Activated CD4-positive, alpha-beta T cell treated with anti-CD3 and anti-CD28 coated beads, Interleukin-2, Interleukin-6, amounts not matched to agents 100 ng/mL and 50 ng/mL, durations not matched to agents 16 hours and 8 hours (primary cell): ENCODE data around the gene TEX19.

Source experiments
- DNase-seq: peaks from one replicate; pipeline ENCODE4 v3.0.0-alpha.2; 2020

Gene TEX19

GRCh38 chr17:82391496-82392066 lies 32.5 kb downstream of the TEX19 start:
- no peak for DNase-seq

GRCh38 chr17:82392209-82392920 lies 33.3 kb downstream of the TEX19 start:
- DNase-seq = no peak

- DNase-seq = no peak
Measured at GRCh38 chr17:82392941-82393340, 33.9 kb downstream of the TEX19 start.

DNA sequence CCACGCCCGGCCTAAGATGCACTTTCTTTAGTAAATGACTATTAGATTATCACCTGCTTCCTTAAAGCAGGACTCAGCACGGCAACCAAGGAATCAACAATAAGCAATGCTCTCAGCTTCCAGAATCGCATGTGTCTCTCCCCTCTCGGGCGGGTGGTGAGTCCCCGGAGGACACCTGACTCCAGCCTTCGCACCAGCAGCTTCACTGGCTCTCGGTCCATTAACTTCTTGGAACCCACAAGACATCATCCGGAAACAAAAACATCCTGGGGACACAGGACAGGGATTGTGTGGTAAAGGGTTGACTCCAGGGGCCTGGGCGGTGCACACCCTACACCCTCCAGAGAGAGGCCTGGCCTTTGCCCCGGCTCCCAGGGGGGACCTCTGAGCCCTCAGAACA lies 35.2 kb downstream of the TEX19 start:
- DNase-seq = no peak

- no peak for DNase-seq
Measured at GRCh38 chr17:82396601-82397435, 37.8 kb downstream of the TEX19 start.

GRCh38 chr17:82397449-82398335 lies 38.6 kb downstream of the TEX19 start:
- no peak for DNase-seq

DNA sequence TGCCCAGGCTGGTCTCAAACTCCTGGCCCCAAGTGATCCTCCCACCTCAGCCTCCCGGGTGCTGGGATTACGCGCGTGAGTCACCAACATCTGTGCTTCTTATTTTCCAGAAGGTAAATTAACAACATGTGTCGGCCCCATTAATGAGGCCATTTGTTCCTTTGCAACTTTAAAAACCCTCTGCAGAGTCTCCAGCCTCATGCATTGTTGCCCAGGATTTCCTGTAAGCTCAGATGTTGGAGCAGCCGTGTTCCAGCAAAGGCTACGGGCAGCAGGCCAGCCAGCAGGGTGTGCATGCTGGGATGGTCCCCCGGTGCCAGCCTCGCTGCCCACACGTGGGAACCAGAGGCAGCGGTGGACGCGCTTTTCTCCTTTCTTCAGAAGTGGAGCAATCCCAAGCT lies 40.0 kb downstream of the TEX19 start:
- no peak for DNase-seq

- no peak for DNase-seq
Measured at GRCh38 chr17:82399601-82400101, 40.6 kb downstream of the TEX19 start.

- no peak for DNase-seq
Measured at GRCh38 chr17:82400206-82400605, 41.2 kb downstream of the TEX19 start.

DNA sequence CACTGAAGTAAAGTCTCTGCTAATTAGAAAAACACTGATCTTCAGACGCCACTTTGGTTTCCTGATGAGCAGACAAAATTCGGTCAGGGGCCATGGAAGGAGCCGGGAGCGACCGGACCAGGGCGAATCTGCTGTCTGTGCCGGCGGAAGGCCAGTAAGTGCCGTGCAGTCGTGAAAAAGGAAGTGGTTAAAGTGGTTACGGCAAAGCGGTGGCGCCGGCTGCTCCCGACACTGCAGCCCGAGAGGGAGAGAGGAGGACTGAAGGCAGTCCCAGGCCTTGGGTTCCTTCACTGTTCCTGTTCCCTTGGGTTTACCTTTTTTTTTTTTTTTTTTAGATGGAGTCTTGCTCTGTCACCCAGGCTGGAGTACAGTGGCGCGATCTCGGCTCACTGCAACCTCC lies 41.8 kb downstream of the TEX19 start:
- DNase-seq = peak; percentile 74

GRCh38 chr17:82402865-82403264 lies 43.8 kb downstream of the TEX19 start:
- no peak for DNase-seq

GRCh38 chr17:82403662-82404660 lies 44.9 kb downstream of the TEX19 start:
- DNase-seq = no peak

DNA sequence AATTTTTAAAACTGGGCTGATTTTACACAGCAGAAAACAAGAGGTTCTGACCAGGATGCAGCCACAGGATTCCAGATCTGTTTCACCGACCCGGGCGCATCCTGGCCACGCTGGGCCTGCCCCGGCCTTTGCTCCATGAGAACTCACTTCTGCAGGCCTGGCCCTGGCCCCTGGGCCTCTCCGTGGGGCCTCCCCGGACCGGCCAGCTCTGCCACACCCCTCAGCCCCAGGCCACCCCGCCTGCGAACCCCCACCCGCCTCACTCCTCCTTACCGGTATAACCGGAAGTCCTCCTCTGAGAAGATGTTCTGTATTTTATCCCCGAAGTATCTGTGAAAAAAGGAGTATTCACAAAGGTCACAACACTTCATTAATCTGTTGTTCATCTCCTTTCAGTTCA lies 46.0 kb downstream of the TEX19 start:
- no peak for DNase-seq

- no peak for DNase-seq
Measured at GRCh38 chr17:82406131-82406671, 47.2 kb downstream of the TEX19 start.

DNA sequence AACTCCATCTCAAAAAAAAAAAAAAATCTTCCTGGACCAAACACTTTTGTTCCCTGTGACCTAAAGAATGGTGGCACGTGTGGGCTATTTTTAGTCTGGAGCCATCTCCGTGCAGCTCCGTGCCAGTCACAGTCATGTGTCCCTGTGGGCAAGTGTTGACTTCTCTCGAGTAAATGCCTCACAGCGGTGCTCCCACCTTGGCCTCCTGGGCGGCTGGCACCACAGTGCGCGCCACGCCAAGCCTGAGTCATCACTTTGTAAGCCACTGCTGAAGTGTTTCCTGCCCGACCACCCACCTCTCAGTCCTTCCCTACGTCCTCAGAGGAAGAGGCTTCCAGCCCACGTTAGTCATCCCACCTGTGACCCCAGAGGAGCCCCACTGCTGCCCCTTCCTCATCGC lies 48.2 kb downstream of the TEX19 start:
- no peak for DNase-seq

DNA sequence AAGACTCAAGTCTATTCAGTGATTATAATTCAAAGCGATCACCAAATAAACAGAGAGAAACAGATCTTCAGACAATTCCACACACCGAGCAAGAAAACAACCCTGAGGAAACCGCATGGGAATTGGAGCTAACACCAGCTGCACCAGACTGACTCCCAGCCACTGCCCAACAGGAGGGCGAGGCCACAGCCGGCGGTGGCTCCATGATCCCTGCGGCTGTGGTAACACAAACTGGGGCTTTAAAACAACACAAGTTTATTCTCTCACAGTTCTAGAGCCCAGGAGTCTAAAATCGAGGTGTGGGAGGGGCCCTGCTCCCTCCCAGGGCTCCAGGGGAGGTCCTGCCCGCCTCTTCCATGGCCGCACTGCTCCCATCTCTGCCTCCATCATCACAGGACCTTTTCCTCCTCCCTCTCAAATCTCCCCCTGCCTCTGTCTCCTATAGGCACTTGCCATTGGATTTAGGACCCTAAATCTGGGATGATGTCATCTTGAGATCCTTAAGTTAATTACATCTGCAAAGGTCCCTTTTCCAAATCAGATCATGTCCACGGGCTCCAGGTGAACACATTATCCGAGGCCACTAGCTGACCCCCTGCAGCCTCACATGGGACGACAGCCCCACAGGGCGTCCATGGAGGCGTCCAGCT lies 49.4 kb downstream of the TEX19 start:
- DNase-seq = no peak

- DNase-seq = no peak
Measured at GRCh38 chr17:82408938-82409318, 49.9 kb downstream of the TEX19 start.

DNA sequence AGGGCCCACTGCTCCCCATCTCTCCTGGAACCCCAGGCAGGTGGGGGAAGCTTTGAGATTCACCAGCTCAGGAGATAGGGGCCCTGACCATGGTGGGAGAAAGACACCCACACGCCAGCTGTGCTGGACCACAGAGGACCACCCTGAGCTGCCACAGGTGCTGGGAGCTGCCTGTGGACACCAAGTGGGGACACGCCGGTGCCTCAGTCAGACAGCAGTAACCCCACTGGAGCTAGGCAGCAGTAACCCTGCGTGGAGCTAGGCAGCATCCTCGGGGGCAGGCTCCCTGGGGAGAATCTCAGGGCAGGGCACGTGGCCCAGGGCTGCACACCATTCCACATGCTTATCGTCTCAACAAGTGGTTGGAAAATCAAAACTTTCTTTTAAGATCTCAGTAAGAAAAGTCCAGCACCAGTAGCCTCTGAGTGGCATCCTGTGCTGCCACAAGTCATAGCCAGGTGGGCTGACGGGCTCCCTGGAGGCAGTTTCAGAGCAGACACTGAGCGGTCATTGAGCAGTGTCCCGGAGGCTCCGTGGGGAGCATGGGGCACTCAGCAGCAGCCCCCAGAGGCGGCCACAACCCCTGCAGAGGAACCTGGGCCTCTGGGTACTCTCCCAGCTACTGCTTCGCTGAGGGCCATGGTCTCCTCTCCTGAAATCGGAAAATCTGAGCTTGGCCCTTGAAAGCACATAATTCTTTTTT lies 51.1 kb downstream of the TEX19 start:
- DNase-seq = no peak

DNA sequence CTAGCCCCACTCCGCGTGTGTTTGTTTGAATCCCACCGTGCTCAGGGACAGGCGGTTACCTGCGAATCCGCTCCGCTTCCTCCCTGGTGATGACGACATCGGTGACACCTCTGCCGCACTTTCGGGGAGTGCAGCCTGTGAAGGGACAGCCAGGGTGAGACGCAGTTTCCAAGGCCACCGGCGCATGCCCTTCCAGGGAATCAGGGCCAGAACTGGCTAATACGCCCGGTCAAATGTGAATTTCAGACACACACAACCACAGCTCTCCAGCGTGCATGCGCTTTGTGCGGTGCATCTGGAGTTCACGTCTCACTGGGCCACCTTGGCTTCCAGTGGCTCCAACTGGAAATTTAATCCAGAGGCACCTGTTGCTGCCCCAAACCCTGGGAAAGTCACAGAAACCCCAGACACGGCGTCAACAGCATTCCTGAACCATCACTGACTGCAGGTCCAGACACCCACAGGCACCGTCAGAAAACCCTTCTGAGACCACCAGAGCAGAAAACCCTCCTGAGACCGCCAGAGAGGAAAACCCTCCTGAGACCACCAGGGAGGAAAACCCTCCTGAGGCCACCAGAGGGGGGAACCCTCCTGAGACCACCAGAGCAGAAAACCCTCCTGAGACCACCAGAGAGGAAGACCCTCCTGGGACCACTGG lies 52.5 kb downstream of the TEX19 start:
- DNase-seq = no peak
